HG02970 (cell line): Measurements from ENCODE around the gene NAIF1.
"Not testable (repeated sequence)": the region's sequence is repeated elsewhere in the genome, so short reads cannot be mapped to it uniquely, and the experiment has no call there.

Source experiments
- ATAC-seq: cut with Tn5 transposase; IDR thresholded peaks from one replicate; pipeline ENCODE4 v1.9.1; 2021; ENCODE audit warnings: mild to moderate bottlenecking, moderate library complexity, moderate number of reproducible peaks; ENCODE audit not compliant: unreplicated experiment, low FRiP score

Gene NAIF1

GRCh38 chr9:128088253-128088945 lies 21.3 kb upstream of the NAIF1 start:
- ATAC-seq: no peak

GRCh38 chr9:128087262-128087661 lies 20.1 kb upstream of the NAIF1 start:
- no peak for ATAC-seq

DNA sequence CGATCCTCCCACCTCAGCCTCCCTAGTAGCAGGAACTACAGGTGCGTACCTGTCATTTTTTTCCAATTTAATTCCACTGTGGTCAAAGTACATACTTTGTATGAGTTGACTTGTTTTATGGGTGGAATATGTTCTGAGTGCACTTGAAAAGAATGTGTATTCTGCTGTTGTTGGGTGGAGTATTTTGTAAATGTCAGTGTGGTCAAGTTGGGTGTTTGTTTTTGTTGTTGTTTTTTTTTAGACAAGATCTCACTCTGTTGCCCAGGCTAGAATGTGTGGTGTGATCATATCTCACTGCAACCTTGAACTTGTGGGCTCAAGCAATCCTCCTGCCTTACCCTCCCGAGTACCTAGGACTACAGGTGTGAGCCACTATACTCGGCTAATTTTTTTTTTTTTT lies 18.8 kb upstream of the NAIF1 start:
- ATAC-seq: no peak

- ATAC-seq: no peak
Measured at GRCh38 chr9:128084746-128085145, 17.6 kb upstream of the NAIF1 start.

DNA sequence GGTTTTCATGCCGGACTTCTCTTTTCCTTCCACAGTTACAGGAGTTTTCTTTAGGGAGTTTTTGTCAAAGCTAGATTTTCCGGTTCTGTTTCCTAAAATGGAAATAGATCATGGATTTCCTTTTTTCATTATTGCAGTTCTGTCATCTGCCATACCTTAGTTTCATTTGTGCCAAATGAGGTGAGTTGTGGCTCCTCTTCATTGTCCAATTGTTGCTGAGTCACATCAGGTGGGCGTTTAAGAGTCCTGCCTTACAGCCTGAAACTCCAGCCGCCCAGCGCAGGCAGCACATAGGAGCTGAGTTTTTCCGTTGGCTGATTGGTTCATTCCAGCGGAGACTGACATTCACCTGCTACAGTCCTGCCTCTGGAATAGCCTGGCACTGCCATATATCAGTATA lies 15.0 kb upstream of the NAIF1 start:
- ATAC-seq: no peak

DNA sequence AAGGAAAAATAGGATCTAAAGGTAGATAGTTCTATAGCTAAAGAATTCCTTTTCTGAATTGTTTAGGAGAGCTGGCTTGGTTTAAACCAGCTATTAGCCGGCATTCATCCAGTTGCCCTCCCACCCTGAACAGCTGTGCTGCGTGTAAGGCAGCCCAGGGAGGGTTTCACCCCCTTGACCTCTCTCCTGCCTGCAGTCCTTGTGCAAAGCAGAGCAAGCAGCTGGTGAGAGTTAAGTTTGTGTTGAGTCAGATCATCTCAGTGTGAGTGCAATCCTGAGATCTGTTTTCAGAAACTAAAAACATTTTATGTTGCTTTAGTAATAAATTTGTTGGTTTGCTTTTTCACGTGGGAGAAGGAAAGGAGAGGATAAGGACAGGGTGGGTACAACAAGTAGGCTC lies 13.9 kb upstream of the NAIF1 start:
- ATAC-seq: no peak

GRCh38 chr9:128080206-128080605 lies 13.1 kb upstream of the NAIF1 start:
- no peak for ATAC-seq

GRCh38 chr9:128078504-128079434 lies 11.6 kb upstream of the NAIF1 start:
- ATAC-seq: no peak

DNA sequence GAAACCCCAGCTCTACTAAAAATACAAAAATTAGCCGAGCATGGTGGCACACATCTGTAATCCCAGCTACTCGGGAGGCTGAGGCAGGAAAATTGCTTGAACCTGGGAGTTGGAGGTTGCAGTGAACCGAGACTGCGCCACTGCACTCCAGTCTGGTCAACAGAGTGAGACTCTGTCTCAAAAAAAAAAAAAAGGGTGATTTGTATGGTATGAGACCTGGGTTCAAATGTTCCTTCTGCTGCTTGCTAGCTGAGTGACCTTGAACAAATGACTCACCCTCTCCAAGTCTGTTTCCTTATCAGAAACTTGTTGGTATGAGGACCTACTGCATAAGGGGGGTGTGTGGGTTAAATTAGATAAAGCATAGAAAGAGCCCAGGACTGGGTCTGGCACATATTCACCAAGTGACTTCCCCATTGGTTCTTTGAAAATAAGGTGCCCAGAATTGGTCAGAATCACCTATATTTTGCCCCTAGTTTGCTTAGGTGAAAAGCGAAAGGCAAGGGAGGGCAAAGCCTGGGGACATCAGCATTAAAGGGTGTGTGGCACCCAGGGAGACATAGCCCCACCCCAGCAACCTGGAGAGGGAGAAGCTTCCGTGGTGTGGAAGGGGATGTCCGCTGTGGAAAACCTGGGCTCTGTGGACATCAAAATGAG lies 10.9 kb upstream of the NAIF1 start:
- ATAC-seq: no peak

DNA sequence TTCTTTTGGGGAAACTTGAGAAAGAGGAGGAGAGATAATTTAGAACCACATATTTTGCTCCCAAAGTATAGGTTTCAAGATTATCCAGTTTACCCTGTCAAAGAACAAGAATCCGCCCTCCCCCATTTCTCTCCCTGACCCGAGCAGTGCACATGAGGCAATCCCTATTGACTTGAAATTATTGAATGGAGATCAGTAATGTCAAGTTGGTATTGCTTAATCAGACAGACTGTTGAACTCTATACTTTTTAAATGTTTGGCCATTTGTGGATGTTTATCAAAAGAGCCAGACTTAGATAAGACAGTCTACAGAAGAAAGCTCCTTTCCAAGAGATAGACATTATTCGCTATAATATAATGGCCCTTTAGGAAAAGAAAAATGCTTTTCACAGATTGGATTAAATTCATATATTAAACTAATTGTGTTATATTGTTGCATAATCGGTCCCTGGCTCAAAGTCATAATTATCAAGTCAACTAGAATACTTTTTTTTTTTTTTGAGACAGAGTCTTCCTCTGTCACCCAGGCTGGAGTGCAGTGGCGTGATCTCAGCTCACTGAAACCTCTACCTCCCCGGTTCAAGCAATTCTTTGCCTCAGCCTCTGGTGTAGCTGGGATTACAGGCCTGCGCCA lies 6.2 kb upstream of the NAIF1 start:
- no peak for ATAC-seq

- ATAC-seq: no peak
Measured at GRCh38 chr9:128072144-128073021, 5.3 kb upstream of the NAIF1 start.

GRCh38 chr9:128071475-128071874 lies 4.4 kb upstream of the NAIF1 start:
- ATAC-seq: not testable (repeated sequence)

- ATAC-seq: no peak
Measured at GRCh38 chr9:128070874-128071273, 3.8 kb upstream of the NAIF1 start.

- ATAC-seq: peak; percentile 1
Measured at GRCh38 chr9:128068386-128069205, 1.5 kb upstream of the NAIF1 start.

DNA sequence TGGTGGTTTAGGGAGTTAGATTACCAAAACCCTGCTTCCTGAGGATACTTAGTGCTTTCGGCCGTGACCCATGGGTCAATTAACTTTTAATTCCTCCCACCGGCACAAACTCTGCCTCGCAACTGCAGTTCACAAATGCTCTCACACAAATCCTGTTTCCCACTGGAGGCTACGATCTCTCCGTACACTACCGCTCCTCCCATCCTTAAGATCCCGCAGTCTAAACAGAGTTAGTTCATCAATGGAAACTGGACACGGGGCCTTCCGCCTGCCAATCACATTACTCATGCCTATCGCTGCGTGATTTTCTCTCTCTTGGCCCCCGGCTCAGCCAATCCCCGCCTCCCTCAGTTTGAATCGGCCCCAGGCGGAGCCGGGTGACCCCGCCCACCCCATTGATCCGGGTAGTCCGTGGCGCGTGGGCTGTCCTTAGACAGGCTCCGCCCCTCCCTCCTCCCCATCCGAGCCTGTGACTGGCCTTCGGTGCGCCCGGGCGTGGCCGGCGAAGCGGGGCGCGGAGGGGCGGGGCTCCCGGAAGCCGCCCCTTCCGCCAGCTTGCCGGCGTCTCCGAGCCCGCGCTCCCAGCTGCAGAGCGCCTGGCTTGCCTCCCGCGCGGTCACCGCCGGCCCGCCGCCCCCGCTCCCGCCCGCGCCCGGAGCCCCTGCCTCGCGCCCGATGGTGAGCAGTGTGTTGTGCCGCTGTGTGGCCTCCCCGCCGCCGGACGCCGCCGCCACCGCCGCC lies 695 bp upstream of the NAIF1 start, which contains the start of gene SLC25A25:
SLC25A25 (plus strand) TSS at position 588 of the 741 bp plus-strand sequence; CDS start at position 676, 88 bp downstream.
- peak; percentile 73 for ATAC-seq

DNA sequence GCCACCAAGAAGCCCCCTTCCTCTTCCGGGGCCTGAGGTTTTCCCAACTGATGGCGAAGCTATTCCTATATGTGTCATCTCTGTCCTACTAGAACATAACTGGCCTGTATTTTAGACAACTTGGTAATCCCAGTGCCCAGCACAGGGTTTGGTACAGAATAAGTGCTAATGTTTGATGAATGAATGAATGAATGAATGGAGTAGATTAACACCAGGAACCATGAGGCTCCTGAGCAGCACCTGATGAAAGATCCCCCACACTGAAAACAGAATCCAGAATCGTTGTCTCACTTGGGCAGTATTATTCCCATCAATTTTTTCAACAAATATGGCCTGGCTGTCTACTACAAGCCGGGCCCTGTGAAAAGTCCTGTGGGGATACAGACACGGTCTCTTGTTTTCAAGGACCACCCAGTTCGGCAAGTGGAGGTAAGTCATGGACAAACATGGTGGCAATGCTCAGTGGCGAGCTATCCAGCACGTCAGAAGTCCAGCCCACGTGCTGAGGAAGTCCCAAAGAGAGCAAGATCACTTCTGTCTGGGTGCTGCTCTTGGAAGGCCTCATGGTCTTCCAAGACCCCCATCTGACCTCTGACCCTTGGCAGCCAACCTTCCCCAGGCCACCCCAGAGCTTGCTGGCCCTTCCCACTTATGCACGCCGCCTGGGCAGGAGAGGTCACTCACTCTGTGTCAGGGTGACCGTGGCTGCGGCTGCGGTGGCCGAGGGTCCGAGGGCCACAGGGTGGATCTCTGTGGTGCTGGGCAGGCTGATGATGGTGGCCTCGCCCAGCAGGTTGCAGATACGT lies 1.0 kb downstream of the NAIF1 start:
- ATAC-seq: no peak
